PC-9 (cell line): ENCODE measurements around the gene TTC13. TPM values are rescaled to one million over a fixed set of nuclear protein-coding genes. Genes with fewer than 3 reads are reported as not detected.
A peak's percentile ranks its signal among the peaks of the same experiment; 100 is the strongest.

Experiments
- BruUV-seq: library from RNA; stranded (reverse); fragments of 400-500 nt; replicated peaks from 2 replicates; lab custom pipeline; 2021; lab: Mats Ljungman, UMichigan
- CTCF ChIA-PET: fragments of 300-600 bp; sonication (Branson Sonifier 250); formaldehyde crosslinking; loops from one replicate; lab custom pipeline; 2022; ENCODE audit warnings: antibody characterized with exemption; lab: Charles Lee
- POLR2A ChIA-PET: fragments of 300-600 bp; sonication (Branson Sonifier 250); formaldehyde crosslinking; loops from one replicate; lab custom pipeline; 2022; ENCODE audit warnings: antibody characterized with exemption; ENCODE audit not compliant: unreplicated experiment; lab: Charles Lee
- DNase-seq, 2 experiments: peaks; one replicate each; pipeline versions ENCODE4 v3.0.0 to v3.0.0-alpha.2; 2015 to 2022; ENCODE audit warnings: mixed read lengths in 1 of 2
- H2AFZ ChIP-seq: fragments of 200-600 bp; sonication (generic); 2 replicates; pipeline ENCODE4 v1.8.1; 2017; ENCODE audit warnings: antibody characterized with exemption
- H3F3A ChIP-seq: fragments of 200-600 bp; sonication (generic); 2 replicates; pipeline ENCODE4 v1.8.1; 2017; ENCODE audit warnings: antibody characterized with exemption, mild to moderate bottlenecking, low read depth; ENCODE audit not compliant: insufficient read depth
- H3K27ac ChIP-seq: fragments of 200-600 bp; sonication (generic); 2 replicates; pipeline ENCODE4 v1.6.1; 2016; ENCODE audit warnings: mixed run types
- H3K27me3 ChIP-seq: fragments of 200-600 bp; sonication (generic); 2 replicates; pipeline ENCODE4 v1.6.1; 2016; ENCODE audit warnings: low read depth, mixed run types; ENCODE audit not compliant: insufficient read depth
- H3K36me3 ChIP-seq: fragments of 200-600 bp; sonication (generic); 2 replicates; pipeline ENCODE4 v1.6.1; 2016; ENCODE audit warnings: low read depth, mixed run types
- H3K4me1 ChIP-seq: fragments of 200-600 bp; sonication (generic); replicated peaks from 2 replicates; pipeline ENCODE4 v1.6.1; 2016; ENCODE audit warnings: mixed run types; ENCODE audit not compliant: insufficient read depth
- H3K4me2 ChIP-seq: fragments of 200-600 bp; sonication (generic); 2 replicates; pipeline ENCODE4 v1.6.1; 2017; ENCODE audit warnings: mixed run types
- H3K4me3 ChIP-seq: fragments of 200-600 bp; sonication (generic); 2 replicates; pipeline ENCODE4 v1.6.1; 2016; ENCODE audit warnings: mixed run types
- H3K79me2 ChIP-seq: fragments of 200-600 bp; sonication (generic); 2 replicates; pipeline ENCODE4 v1.6.1; 2017; ENCODE audit warnings: low read depth, mixed run types
- H3K9me2 ChIP-seq: fragments of 200-600 bp; sonication (generic); 2 replicates; pipeline ENCODE4 v1.8.1; 2017; ENCODE audit warnings: mild to moderate bottlenecking; ENCODE audit not compliant: insufficient read depth
- H3K9me3 ChIP-seq: fragments of 200-600 bp; sonication (generic); 2 replicates; pipeline ENCODE4 v1.8.1; 2016; ENCODE audit warnings: low read depth; ENCODE audit not compliant: insufficient read depth
- H4K20me1 ChIP-seq: fragments of 200-600 bp; sonication (generic); 2 replicates; pipeline ENCODE4 v1.8.1; 2017; ENCODE audit not compliant: insufficient read depth
- CTCF ChIP-seq: fragments of 200-600 bp; sonication (generic); conservative IDR thresholded peaks from 2 replicates; pipeline ENCODE4 v1.6.1; 2017; ENCODE audit warnings: mixed run types, antibody characterized with exemption, mild to moderate bottlenecking, moderate library complexity
- EZH2 ChIP-seq: fragments of 200-600 bp; sonication (generic); IDR thresholded peaks from 2 replicates; pipeline ENCODE4 v1.8.0; 2017; ENCODE audit warnings: antibody characterized with exemption, low read depth
- intact Hi-C: fragments of 100-400 bp; cut with micrococcal nuclease; formaldehyde crosslinking; loops from one replicate; pipeline ENCODE4 v1.10.0; 2022; ENCODE audit not compliant: unreplicated experiment
- total RNA-seq: library from RNA; stranded (reverse); gene quantifications from 2 replicates; pipeline ENCODE4 v1.2.3, GENCODE V29; 2021

Gene TTC13
- total RNA-seq, 1 experiment from 2014 or later = 7.5 TPM

DNA sequence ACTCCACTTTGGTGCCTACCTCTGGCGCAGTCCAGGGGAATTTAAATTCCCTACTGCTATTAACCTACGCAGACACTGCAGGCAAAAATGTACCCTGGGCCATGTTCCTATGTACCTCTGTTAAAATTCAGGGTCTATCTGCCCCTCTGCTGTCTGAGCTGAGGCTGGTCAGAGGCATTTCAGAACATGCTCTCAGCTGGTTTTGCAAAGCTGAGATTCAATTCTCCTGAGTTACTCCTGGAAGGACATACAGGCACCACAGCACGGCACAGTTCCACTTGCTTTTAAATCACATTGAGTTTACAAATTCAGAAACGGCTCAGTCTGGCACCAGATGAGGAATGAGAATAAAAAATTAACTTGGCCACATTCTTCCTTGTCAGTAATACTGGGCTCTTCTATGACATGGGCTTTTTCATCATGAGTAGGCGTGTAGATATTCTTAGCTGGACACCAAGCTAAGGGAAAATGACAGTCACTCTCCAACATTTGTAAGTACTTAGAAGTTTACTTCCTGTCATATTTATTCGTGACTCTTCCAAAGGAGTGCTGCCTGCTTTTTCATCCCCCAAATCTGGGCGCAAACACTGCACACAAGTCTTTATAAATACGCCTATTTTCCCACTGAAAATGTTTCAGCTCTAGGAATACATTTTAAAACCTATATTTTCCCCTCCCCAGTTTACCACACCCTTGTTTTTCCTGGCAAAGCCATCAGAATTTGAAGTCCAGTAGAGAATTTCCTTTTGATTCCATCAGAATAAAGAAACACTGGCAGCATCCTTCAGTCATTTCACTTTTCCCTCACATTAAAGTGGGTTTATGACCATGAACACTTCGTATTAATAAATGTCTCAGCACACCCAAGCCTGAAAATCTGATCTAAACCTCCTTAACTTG lies 112.2 kb downstream of the TTC13 start:
- DNase-seq = no peak
- H3K9me2 ChIP-seq = no peaks in the 10 kb centered on the region
- CTCF ChIA-PET = no interaction called here
- H3F3A ChIP-seq = peaks cover 15% of the 10 kb centered on the region
- intact Hi-C loops = loop anchor here (5.0 to 10.0 kb wide), 2 partner anchors 224 to 348 kb away; partner anchors contain the start of gene COG2
- no peaks in the 10 kb centered on the region for H4K20me1 ChIP-seq
- no TSS peak for BruUV-seq
- H3K4me1 ChIP-seq = peaks cover 43% of the 10 kb centered on the region
- H3K9me3 ChIP-seq = no peaks in the 10 kb centered on the region
- H3K27ac ChIP-seq = no peak overlapping the region
- no peaks in the 10 kb centered on the region for H3K36me3 ChIP-seq
- no peak overlapping the region for H2AFZ ChIP-seq
- POLR2A ChIA-PET = no interaction called here
- peak overlapping the region; percentile 78; the same call in 1 of the 2 replicates for H3K4me3 ChIP-seq
- no peaks in the 10 kb centered on the region for H3K27me3 ChIP-seq
- no peak for TF ChIP-seq CTCF
- no peak for TF ChIP-seq EZH2
- H3K4me2 ChIP-seq = peak overlapping the region; percentile 93
- peaks cover 32% of the 10 kb centered on the region for H3K79me2 ChIP-seq

- DNase-seq = no peak
- TF ChIP-seq EZH2 = no peak
- TF ChIP-seq CTCF = no peak
- intact Hi-C loops = loop anchor here (5.0 to 10.0 kb wide), 2 partner anchors 223 to 350 kb away; partner anchors contain the start of gene COG2
- Histone ChIP-seq H3K27me3 (no peaks in the 10 kb centered on the region), H4K20me1 (no peaks in the 10 kb centered on the region), H2AFZ (no peak overlapping the region), H3K9me3 (no peaks in the 10 kb centered on the region), H3K27ac (no peak overlapping the region), H3K79me2 (peaks cover 44% of the 10 kb centered on the region), H3K36me3 (no peaks in the 10 kb centered on the region), H3F3A (peaks cover 15% of the 10 kb centered on the region), H3K4me2 (no peak overlapping the region), H3K4me1 (peaks cover 43% of the 10 kb centered on the region), H3K4me3 (no peak overlapping the region), H3K9me2 (no peaks in the 10 kb centered on the region; the same call in 1 of the 2 replicates)
- CTCF ChIA-PET = no interaction called here
- POLR2A ChIA-PET = no interaction called here
- no TSS peak for BruUV-seq
Observed at GRCh38 chr1:230865062-230865817, 113.4 kb downstream of the TTC13 start.

DNA sequence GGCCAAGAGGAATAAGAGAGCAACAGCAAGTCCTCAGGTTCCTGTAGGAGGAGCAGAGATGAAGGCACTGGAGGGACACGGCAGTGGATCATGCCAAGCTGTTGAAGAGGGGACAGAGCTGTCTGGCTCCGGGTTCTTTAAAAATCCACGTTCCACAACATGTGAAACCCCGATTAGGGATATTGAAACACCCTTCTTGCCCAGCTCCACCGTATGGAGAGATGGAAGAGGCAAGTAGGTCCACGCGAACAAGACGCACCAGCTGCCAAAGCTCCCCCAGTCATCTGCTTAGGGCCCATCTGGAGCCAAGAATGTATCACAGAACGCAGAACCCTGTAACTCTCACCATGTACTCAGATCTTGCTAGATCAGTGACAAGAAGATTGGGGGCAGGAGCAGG lies 114.2 kb downstream of the TTC13 start:
- Histone ChIP-seq H3K9me3 (no peaks in the 10 kb centered on the region), H3K4me3 (no peak overlapping the region), H3K79me2 (peaks cover 48% of the 10 kb centered on the region), H2AFZ (no peak overlapping the region), H4K20me1 (no peaks in the 10 kb centered on the region), H3K9me2 (no peaks in the 10 kb centered on the region; the same call in 1 of the 2 replicates), H3K4me2 (no peak overlapping the region; the same call in 1 of the 2 replicates), H3K36me3 (no peaks in the 10 kb centered on the region), H3K27me3 (no peaks in the 10 kb centered on the region), H3K4me1 (peaks cover 40% of the 10 kb centered on the region), H3F3A (peaks cover 15% of the 10 kb centered on the region), H3K27ac (0 out of 2 replicates have a peak overlapping the region, but pooled peaks have one; percentile 39)
- CTCF ChIA-PET = no interaction called here
- BruUV-seq = no TSS peak
- TF ChIP-seq CTCF = no peak
- TF ChIP-seq EZH2 = no peak
- DNase-seq = no peak
- intact Hi-C loops = loop anchor here (5.0 to 10.0 kb wide), 2 partner anchors 182 to 350 kb away; no protein-coding TSS in a partner anchor
- POLR2A ChIA-PET = no interaction called here
